MM.1S (cell line): Measurements from ENCODE around the gene EEF2.
"Not testable (repeated sequence)": the region's sequence is repeated elsewhere in the genome, so short reads cannot be mapped to it uniquely, and the experiment has no call there.

Source experiments
- EZH2 ChIP-seq: fragments of 300-600 bp; sonication (generic); optimal IDR thresholded peaks from 2 replicates; pipeline ENCODE3; 2017; ENCODE audit warnings: low read depth, mild to moderate bottlenecking, antibody characterized with exemption, low read length, mixed read lengths
- EZH2phosphoT487 ChIP-seq: fragments of 300-600 bp; sonication (generic); IDR thresholded peaks from 2 replicates; pipeline ENCODE4 v1.6.1; 2018; ENCODE audit warnings: antibody characterized with exemption, low read length
- TF ChIP-seq, protein P1 (sequence below): fragments of 300-600 bp; sonication (generic); IDR thresholded peaks from 2 replicates; pipeline ENCODE4 v1.5.1; 2016; ENCODE audit warnings: antibody characterized with exemption, low read length, mixed read lengths

DNA sequence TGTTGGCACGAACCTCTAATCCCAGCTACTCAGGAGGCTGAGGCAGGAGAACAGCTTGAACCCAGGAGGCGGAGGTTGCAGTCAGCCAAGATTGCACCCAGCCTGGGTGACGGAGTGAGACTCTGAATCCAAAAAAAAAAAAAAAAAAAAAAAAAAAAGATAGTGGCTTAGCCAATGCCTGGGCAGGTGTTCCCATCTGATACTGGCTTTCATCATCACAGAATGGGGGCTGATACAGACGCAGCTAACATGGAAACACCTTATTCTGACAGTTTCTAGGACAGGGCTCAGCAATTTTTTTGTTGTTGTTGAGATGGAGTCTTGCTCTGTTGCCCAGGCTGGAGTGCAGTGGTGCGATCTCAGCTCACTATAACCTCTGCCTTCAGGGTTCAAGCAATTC, 15.5 kb upstream of the EEF2 start:
- TF ChIP-seq, protein P1, sequence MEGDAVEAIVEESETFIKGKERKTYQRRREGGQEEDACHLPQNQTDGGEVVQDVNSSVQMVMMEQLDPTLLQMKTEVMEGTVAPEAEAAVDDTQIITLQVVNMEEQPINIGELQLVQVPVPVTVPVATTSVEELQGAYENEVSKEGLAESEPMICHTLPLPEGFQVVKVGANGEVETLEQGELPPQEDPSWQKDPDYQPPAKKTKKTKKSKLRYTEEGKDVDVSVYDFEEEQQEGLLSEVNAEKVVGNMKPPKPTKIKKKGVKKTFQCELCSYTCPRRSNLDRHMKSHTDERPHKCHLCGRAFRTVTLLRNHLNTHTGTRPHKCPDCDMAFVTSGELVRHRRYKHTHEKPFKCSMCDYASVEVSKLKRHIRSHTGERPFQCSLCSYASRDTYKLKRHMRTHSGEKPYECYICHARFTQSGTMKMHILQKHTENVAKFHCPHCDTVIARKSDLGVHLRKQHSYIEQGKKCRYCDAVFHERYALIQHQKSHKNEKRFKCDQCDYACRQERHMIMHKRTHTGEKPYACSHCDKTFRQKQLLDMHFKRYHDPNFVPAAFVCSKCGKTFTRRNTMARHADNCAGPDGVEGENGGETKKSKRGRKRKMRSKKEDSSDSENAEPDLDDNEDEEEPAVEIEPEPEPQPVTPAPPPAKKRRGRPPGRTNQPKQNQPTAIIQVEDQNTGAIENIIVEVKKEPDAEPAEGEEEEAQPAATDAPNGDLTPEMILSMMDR, result not testable (repeated sequence)
- TF ChIP-seq EZH2phosphoT487, EZH2: not testable (repeated sequence)
